ENCODE results near the gene SAMD1. TPM values are rescaled to one million over a fixed set of nuclear protein-coding genes. Genes with fewer than 3 reads are reported as not detected.

Gene SAMD1
- total and polyA plus RNA-seq, 7 donors, result 8.7 to 40.9 (median 15.6) TPM

DNA sequence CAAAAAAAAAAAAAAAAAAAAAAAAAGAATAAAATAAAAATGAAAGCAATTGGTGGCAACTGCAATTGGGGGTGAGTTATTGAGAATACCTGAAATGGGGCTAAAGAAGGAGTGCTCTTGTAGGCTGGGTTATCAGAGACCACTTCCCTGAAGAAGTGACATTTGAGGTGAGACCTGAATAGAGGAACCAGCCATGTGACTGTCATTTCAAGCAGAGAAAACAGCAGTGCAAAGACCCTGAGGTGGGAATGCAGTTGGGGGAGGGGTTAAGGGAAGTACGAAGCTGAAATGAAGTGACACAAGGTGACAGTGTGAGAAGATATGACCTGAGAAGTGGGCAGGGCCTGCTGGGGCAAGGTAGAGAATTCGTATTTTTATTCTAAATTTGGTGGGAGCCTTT, 24.4 kb downstream of the SAMD1 start:
- Histone ChIP-seq H3K4me1 (no peaks in the 10 kb centered on the region), H3K9me3 (no peaks in the 10 kb centered on the region), H3K36me3 (no peaks in the 10 kb centered on the region), H3K4me3 (no peak overlapping the region), H3K27ac (no peak overlapping the region), H3K27me3 (peaks cover 5 to 18% (median 9%) of the 10 kb centered on the region in 3 donors)
- intact Hi-C loops (cut with DNase I), result no loop called here
- 74 to 75% methylated on average over 2 of the region's 2 CpGs for WGBS, 2 donors
- TF ChIP-seq POLR2A (IDR thresholded peaks at IDR 0.05), result no peak
- TF ChIP-seq POLR2AphosphoS5 (IDR thresholded peaks at IDR 0.05), result no peak
- no peak for TF ChIP-seq EP300 (IDR thresholded peaks at IDR 0.05)
- TF ChIP-seq, protein P1, sequence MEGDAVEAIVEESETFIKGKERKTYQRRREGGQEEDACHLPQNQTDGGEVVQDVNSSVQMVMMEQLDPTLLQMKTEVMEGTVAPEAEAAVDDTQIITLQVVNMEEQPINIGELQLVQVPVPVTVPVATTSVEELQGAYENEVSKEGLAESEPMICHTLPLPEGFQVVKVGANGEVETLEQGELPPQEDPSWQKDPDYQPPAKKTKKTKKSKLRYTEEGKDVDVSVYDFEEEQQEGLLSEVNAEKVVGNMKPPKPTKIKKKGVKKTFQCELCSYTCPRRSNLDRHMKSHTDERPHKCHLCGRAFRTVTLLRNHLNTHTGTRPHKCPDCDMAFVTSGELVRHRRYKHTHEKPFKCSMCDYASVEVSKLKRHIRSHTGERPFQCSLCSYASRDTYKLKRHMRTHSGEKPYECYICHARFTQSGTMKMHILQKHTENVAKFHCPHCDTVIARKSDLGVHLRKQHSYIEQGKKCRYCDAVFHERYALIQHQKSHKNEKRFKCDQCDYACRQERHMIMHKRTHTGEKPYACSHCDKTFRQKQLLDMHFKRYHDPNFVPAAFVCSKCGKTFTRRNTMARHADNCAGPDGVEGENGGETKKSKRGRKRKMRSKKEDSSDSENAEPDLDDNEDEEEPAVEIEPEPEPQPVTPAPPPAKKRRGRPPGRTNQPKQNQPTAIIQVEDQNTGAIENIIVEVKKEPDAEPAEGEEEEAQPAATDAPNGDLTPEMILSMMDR (IDR thresholded peaks at IDR 0.05), result no peak
- no peak for DNase-seq

DNA sequence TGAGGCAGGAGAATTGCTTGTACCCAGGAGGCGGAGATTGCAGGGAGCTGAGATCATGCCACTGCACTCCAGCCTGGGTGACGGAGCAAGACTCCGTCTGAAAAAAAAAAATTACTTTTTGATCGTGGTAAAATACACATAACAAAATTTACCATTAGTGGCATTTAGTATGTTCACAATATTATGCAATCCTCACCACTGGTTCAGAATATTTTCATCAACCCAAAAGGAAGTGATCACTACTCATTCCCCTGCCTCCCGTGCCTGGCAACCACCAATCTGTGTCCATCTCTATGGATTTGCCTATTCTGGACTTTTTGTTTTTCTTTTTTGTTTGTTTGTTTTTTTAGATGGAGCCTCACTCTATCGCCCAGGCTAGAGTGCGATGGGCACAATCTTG, 27.4 kb downstream of the SAMD1 start:
- H3K4me3 ChIP-seq, result no peak overlapping the region
- no peaks in the 10 kb centered on the region for H3K36me3 ChIP-seq
- H3K9me3 ChIP-seq, result no peaks in the 10 kb centered on the region
- H3K4me1 ChIP-seq, result peaks cover 0 to 3% (median 0%) of the 10 kb centered on the region in 4 donors
- intact Hi-C loops (cut with DNase I), result no loop called here
- 83 to 84% methylated on average over 7 of the region's 7 CpGs for WGBS, 2 donors
- TF ChIP-seq POLR2A (IDR thresholded peaks at IDR 0.05) (no peak), EP300 (IDR thresholded peaks at IDR 0.05) (no peak), POLR2AphosphoS5 (IDR thresholded peaks at IDR 0.05) (no peak)
- TF ChIP-seq, protein P1 (IDR thresholded peaks at IDR 0.05), result no peak
- peaks cover 5 to 48% (median 40%) of the 10 kb centered on the region in 3 donors for H3K27me3 ChIP-seq
- no peak overlapping the region for H3K27ac ChIP-seq
- DNase-seq, result no peak

DNA sequence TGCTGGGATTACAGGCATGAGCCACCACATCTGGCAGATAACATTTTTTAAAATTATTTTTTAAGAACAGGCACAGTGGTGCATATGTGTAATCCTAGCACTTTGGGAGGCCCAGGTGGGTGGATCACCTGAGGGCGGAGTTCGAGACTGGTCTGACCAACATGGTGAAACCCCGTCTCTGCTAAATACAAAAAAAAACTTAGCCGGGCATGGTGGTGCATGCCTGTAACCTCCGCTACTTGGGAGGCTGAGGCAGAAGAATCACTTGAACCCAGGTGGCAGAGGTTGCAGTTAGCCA, 28.0 kb downstream of the SAMD1 start:
- TF ChIP-seq POLR2A (IDR thresholded peaks at IDR 0.05) (no peak), EP300 (IDR thresholded peaks at IDR 0.05) (no peak), POLR2AphosphoS5 (IDR thresholded peaks at IDR 0.05) (no peak)
- TF ChIP-seq, protein P1 (IDR thresholded peaks at IDR 0.05), result no peak
- no peak for DNase-seq
- no peaks in the 10 kb centered on the region for H3K36me3 ChIP-seq
- no peaks in the 10 kb centered on the region for H3K9me3 ChIP-seq
- 64 to 85% methylated on average over 5 of the region's 5 CpGs for WGBS, 2 donors
- no peak overlapping the region for H3K4me3 ChIP-seq
- intact Hi-C loops (cut with DNase I), result no loop called here
- H3K4me1 ChIP-seq, result peaks cover 0 to 9% (median 5%) of the 10 kb centered on the region in 4 donors
- no peak overlapping the region for H3K27ac ChIP-seq
- H3K27me3 ChIP-seq, result peaks cover 10 to 54% (median 46%) of the 10 kb centered on the region in 3 donors

DNA sequence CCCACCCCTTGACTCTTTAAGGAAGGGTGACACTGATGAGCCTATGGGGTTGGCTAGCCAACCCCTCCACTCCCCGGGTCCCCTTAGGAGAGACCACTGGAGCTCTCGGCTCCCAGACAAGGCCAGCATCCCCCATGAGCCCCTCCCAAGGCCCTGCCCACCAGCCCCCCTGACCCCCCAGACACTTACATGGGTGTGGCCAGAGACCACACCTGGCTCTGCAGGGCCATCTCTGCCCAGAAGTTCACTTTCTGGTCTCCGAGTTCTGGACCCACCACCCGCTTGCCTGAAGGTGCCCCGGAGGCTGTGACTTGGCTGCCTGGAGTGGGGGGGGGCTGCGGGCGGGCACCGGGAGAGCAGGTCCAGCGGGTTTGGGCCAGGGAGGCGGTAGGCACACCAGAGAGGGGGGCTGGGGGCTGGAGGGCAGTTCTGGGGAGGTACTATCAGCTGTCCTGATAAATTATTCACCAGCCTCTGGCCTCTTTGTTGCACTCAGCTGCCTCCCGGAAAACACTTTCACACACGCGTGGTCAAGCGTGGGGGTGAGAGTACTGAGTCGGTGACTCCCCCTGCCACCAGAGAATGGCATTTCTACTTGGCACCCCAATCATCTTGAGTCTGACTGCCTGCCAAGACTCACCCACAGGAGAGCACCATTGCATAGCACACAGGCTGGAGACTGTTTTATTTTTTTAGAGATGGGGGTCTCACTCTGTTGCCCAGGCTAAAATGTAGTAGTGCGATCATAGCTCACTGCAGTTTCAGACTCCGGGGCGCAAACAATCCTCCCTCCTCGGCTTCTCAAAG, 28.6 kb downstream of the SAMD1 start, which contains the start of gene PALM3:
Gene PALM3 (minus strand): TSS at position 326 of the 807 bp plus-strand sequence. CDS start 96 bp downstream, at position 230.
- intact Hi-C loops (cut with DNase I), result no loop called here
- peaks cover 0 to 15% (median 8%) of the 10 kb centered on the region in 4 donors for H3K4me1 ChIP-seq
- DNase-seq, result no peak
- no peaks in the 10 kb centered on the region for H3K9me3 ChIP-seq
- H3K4me3 ChIP-seq, result no peak within 1 kb of the TSS
- H3K36me3 ChIP-seq, result no peaks in the 10 kb centered on the region
- peaks cover 14 to 60% (median 51%) of the 10 kb centered on the region in 3 donors for H3K27me3 ChIP-seq
- WGBS, 2 donors, result 24 to 69% methylated on average over 19 of the region's 19 CpGs
- no peak within 1 kb of the TSS for H3K27ac ChIP-seq
- TF ChIP-seq EP300 (IDR thresholded peaks at IDR 0.05), result no peak
- TF ChIP-seq, protein P1 (IDR thresholded peaks at IDR 0.05), result no peak
- TF ChIP-seq POLR2A (IDR thresholded peaks at IDR 0.05), result no peak
- no peak for TF ChIP-seq POLR2AphosphoS5 (IDR thresholded peaks at IDR 0.05)

All from sigmoid colon (tissue), 7 donors.